Osteoblast (primary cell): Measurements from ENCODE around the gene HSD17B7. TPM values are rescaled to one million over a fixed set of nuclear protein-coding genes. Genes with fewer than 3 reads are reported as not detected.
"Not testable (repeated sequence)": the region's sequence is repeated elsewhere in the genome, so short reads cannot be mapped to it uniquely, and the experiment has no call there.

Source experiments
- DNase-seq: peaks from one replicate; pipeline ENCODE4 v3.0.0; 2011; ENCODE audit warnings: low spot score, mixed read lengths; ENCODE audit not compliant: insufficient read length; ENCODE audit errors: missing footprints
- H2AFZ ChIP-seq: 2 replicates; pipeline ENCODE4 v1.6.0; 2011; ENCODE audit warnings: mild to moderate bottlenecking, low read length
- H3K27ac ChIP-seq: 2 replicates; pipeline ENCODE4 v1.5.1; 2011; ENCODE audit warnings: mild to moderate bottlenecking, low read depth, low read length, moderate library complexity
- H3K27me3 ChIP-seq: 2 replicates; pipeline ENCODE4 v1.6.0; 2012; ENCODE audit warnings: mild to moderate bottlenecking, control low read depth, inconsistent platforms, low read length, moderate library complexity; ENCODE audit not compliant: insufficient read depth
- H3K36me3 ChIP-seq: 2 replicates; pipeline ENCODE4 v1.5.1; 2011; ENCODE audit warnings: mild to moderate bottlenecking, low read length, control low read depth, moderate library complexity; ENCODE audit not compliant: insufficient read depth
- H3K4me1 ChIP-seq: 2 replicates; pipeline ENCODE4 v1.5.1; 2011; ENCODE audit warnings: mild to moderate bottlenecking, low read length, control low read depth, moderate library complexity; ENCODE audit not compliant: insufficient read depth
- H3K4me2 ChIP-seq: 2 replicates; pipeline ENCODE4 v1.6.0; 2011; ENCODE audit warnings: mild to moderate bottlenecking, low read length; ENCODE audit not compliant: insufficient read depth
- H3K4me3 ChIP-seq: fragments of 200-600 bp; sonication (generic); 3 replicates; pipeline ENCODE4 v1.5.1; 2012; ENCODE audit warnings: mild to moderate bottlenecking, low read length, inconsistent platforms; ENCODE audit not compliant: insufficient read depth
- H3K79me2 ChIP-seq: 2 replicates; pipeline ENCODE4 v1.6.0; 2012; ENCODE audit warnings: mild to moderate bottlenecking, low read length, control low read depth, inconsistent platforms; ENCODE audit not compliant: insufficient read depth
- H3K9me3 ChIP-seq: 2 replicates; pipeline ENCODE4 v1.5.1; 2011; ENCODE audit warnings: low read depth, low read length, control low read depth
- H4K20me1 ChIP-seq: 2 replicates; pipeline ENCODE4 v1.6.0; 2012; ENCODE audit warnings: mild to moderate bottlenecking, low read length, control low read depth; ENCODE audit not compliant: insufficient read depth
- total RNA-seq: library from RNA; depleted of rRNA; stranded (reverse); fragments of >200 nt; gene quantifications from 2 replicates; pipeline ENCODE4 v1.2.3, GENCODE V29; 2012
- TF ChIP-seq, protein P1 (sequence below): IDR thresholded peaks from 2 replicates; pipeline ENCODE4 v1.5.1; 2011; ENCODE audit warnings: mild to moderate bottlenecking, low read depth, low read length, moderate library complexity; ENCODE audit errors: extremely low read depth

HSD17B7 gene, protein sequence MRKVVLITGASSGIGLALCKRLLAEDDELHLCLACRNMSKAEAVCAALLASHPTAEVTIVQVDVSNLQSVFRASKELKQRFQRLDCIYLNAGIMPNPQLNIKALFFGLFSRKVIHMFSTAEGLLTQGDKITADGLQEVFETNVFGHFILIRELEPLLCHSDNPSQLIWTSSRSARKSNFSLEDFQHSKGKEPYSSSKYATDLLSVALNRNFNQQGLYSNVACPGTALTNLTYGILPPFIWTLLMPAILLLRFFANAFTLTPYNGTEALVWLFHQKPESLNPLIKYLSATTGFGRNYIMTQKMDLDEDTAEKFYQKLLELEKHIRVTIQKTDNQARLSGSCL
- 23.9 and 25.6 TPM in 2 replicates for total RNA-seq

- not testable (repeated sequence) for H3K4me1 ChIP-seq, H3K36me3 ChIP-seq, H3K27me3 ChIP-seq, H3K79me2 ChIP-seq, H4K20me1 ChIP-seq, H3K9me3 ChIP-seq
- peak within 1 kb of the TSS; percentile 81 for H2AFZ ChIP-seq
- peak; percentile 49 for DNase-seq
- peak within 1 kb of the TSS; percentile 63 for H3K27ac ChIP-seq
- peak within 1 kb of the TSS; percentile 72 for H3K4me3 ChIP-seq
- H3K4me2 ChIP-seq = peak within 1 kb of the TSS; percentile 86
These were observed at the start of gene HSD17B7 for GRCh38 chr1:162790303-162790984. Gene HSD17B7 (plus strand): TSS chr1:162790702. CDS start chr1:162790801, 99 bp downstream.

GRCh38 chr1:162740755-162741154 is 49.7 kb upstream of the HSD17B7 start:
- Histone ChIP-seq H3K27me3 (no peaks in the 10 kb centered on the region), H3K79me2 (peaks cover 60% of the 10 kb centered on the region), H3K4me2 (no peak overlapping the region), H3K4me1 (peaks cover 1% of the 10 kb centered on the region), H4K20me1 (no peaks in the 10 kb centered on the region), H3K27ac (no peak overlapping the region), H2AFZ (no peak overlapping the region), H3K36me3 (peaks cover 11% of the 10 kb centered on the region), H3K4me3 (no peak overlapping the region), H3K9me3 (no peaks in the 10 kb centered on the region)
- no peak for DNase-seq
- TF ChIP-seq, protein P1, sequence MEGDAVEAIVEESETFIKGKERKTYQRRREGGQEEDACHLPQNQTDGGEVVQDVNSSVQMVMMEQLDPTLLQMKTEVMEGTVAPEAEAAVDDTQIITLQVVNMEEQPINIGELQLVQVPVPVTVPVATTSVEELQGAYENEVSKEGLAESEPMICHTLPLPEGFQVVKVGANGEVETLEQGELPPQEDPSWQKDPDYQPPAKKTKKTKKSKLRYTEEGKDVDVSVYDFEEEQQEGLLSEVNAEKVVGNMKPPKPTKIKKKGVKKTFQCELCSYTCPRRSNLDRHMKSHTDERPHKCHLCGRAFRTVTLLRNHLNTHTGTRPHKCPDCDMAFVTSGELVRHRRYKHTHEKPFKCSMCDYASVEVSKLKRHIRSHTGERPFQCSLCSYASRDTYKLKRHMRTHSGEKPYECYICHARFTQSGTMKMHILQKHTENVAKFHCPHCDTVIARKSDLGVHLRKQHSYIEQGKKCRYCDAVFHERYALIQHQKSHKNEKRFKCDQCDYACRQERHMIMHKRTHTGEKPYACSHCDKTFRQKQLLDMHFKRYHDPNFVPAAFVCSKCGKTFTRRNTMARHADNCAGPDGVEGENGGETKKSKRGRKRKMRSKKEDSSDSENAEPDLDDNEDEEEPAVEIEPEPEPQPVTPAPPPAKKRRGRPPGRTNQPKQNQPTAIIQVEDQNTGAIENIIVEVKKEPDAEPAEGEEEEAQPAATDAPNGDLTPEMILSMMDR = no peak

DNA sequence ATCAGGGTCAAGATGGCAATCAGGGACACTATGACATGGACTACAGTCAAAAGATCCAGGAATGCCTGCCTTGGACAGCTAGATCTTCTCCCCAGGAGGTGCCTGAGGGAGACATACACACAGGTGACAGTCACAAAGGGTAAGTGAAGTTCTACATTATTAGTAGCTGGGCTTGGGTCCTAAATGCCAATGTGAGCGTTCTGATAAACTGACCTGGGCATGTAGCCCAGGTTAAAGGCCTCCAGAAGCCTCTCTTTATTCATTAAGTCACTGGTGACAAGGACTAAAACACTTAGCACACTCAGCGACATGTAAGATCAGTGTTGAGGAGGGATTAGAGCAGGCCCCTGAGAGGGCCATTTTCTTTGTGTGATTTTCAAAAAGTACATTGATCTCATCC is 48.9 kb upstream of the HSD17B7 start:
- no peak for DNase-seq
- H3K36me3 ChIP-seq = peaks cover 11% of the 10 kb centered on the region
- H3K79me2 ChIP-seq = peaks cover 53% of the 10 kb centered on the region
- H3K4me2 ChIP-seq = no peak overlapping the region
- TF ChIP-seq, protein P1 = no peak
- no peaks in the 10 kb centered on the region for H3K27me3 ChIP-seq
- no peaks in the 10 kb centered on the region for H3K4me1 ChIP-seq
- H3K4me3 ChIP-seq = no peak overlapping the region
- no peaks in the 10 kb centered on the region for H4K20me1 ChIP-seq
- no peak overlapping the region for H3K27ac ChIP-seq
- no peaks in the 10 kb centered on the region for H3K9me3 ChIP-seq
- no peak overlapping the region for H2AFZ ChIP-seq

DNA sequence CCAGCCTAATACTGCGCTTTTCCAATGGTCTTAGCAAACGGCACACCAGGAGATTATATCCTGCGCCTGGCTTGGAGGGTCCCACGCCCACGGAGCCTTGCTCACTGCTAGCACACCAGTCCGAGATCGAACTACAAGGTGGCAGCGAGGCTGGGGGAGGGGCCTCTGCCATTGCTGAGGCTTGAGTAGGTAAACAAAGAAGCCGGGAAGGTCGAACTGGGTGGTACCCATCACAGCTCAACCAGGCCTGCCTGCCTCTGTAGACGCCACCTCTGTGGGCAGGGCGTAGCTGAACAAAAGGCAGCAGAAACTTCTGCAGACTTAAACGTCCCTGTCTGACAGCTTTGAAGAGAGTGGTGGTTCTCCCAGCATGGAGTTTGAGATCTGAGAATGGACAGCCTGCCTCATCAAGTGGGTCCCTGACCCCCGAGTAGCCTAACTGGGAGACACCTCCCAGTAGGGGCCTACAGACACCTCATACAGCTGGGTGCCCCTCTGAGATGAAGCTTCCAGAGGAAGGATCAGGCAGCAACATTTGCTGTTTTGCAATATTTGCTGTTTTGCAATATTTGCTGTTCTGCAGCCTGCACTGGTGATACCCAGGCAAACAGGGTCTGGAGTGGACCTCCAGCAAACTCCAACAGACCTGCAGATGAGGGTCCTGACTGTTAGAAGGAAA is 44.1 kb upstream of the HSD17B7 start:
- not testable (repeated sequence) for H4K20me1 ChIP-seq, H3K4me3 ChIP-seq, H3K27me3 ChIP-seq, H3K9me3 ChIP-seq, DNase-seq, H3K27ac ChIP-seq, H3K4me1 ChIP-seq, H2AFZ ChIP-seq, H3K4me2 ChIP-seq
- H3K36me3 ChIP-seq = peaks cover 11% of the 10 kb centered on the region
- peaks cover 35% of the 10 kb centered on the region for H3K79me2 ChIP-seq
